SK-N-SH treated with all-trans-retinoic acid at 6 μM for 48 hours (cell line): Measurements from ENCODE around the gene ZNF614.

Experiments
- CREB5 ChIP-seq: fragments of 250-450 bp; sonication (Bioruptor Pico); IDR thresholded peaks from 2 replicates; pipeline ENCODE4 v1.5.1; 2020; ENCODE audit warnings: low read depth, mild to moderate bottlenecking, moderate library complexity
- TOX ChIP-seq: fragments of 250-450 bp; sonication (Bioruptor Pico); IDR thresholded peaks from 2 replicates; pipeline ENCODE4 v1.8.0; 2021; ENCODE audit warnings: mild to moderate bottlenecking, moderate library complexity, borderline replicate concordance
- ZC3H10 ChIP-seq: fragments of 250-450 bp; sonication (Bioruptor Pico); IDR thresholded peaks from 2 replicates; pipeline ENCODE4 v1.5.1; 2021; ENCODE audit warnings: mild to moderate bottlenecking, moderate library complexity
- ZNF70 ChIP-seq: fragments of 450-650 bp; formaldehyde crosslinking; IDR thresholded peaks from 2 replicates; pipeline ENCODE4 v1.5.0; 2020; ENCODE audit warnings: mild to moderate bottlenecking, moderate library complexity

GRCh38 chr19:52066258-52066863 is 38.2 kb upstream of the ZNF614 start:
- TF ChIP-seq ZNF70 (CRISPR knock-in tag): no peak
- no peak for TF ChIP-seq CREB5 (CRISPR knock-in tag)
- no peak for TF ChIP-seq TOX (CRISPR knock-in tag)
- TF ChIP-seq ZC3H10 (CRISPR knock-in tag): no peak
